ENCODE data around the gene PROSER3. TPM values are rescaled to one million over a fixed set of nuclear protein-coding genes. Genes with fewer than 3 reads are reported as not detected.

PROSER3 gene
- total and polyA plus RNA-seq, 9 of the 15 experiments (the other 6 are each of a cell fraction or from before 2014, with no cell fraction given): 1.0 to 39.5 (median 5.1) TPM

- TF ChIP-seq ZBTB34 (CRISPR knock-in tag; IDR thresholded peaks at IDR 0.05) (no peak), NKRF (IDR thresholded peaks at IDR 0.05; ENCODE audit: borderline replicate concordance) (peak; percentile 70; the same call in 1 of the 2 replicates), MTA2 (IDR thresholded peaks at IDR 0.05; ENCODE audit: low read depth) (no peak), ETV1 (tag; conservative IDR thresholded peaks at IDR 0.05; ENCODE audit: low read depth) (no peak), BDP1 (IDR thresholded peaks at IDR 0.05; ENCODE audit: insufficient read depth, insufficient read length) (no peak), TAF9B (IDR thresholded peaks at IDR 0.05; ENCODE audit: partially characterized antibody) (no peak), E4F1 (CRISPR knock-in tag; IDR thresholded peaks at IDR 0.05; ENCODE audit: borderline replicate concordance) (no peak), SMAD4 (CRISPR knock-in tag; conservative IDR thresholded peaks at IDR 0.05) (0 out of 2 replicates have a peak, but pooled peaks have one; percentile 3), POLR3A (IDR thresholded peaks at IDR 0.05; ENCODE audit: borderline replicate concordance, extremely low read depth, insufficient read depth, insufficient read length) (no peak), GTF2F1 (IDR thresholded peaks at IDR 0.05; ENCODE audit: low read depth, low read length) (no peak), SAP30 (IDR thresholded peaks at IDR 0.05; ENCODE audit: borderline replicate concordance, insufficient read depth, low read depth, low read length, poor library complexity, severe bottlenecking) (peak; percentile 7), NEUROD1 (IDR thresholded peaks at IDR 0.05; ENCODE audit: borderline replicate concordance, low read depth, low read length, partially characterized antibody) (no peak), CREM (IDR thresholded peaks at IDR 0.05; ENCODE audit: low read depth) (no peak), CAMTA2 (CRISPR knock-in tag; conservative IDR thresholded peaks at IDR 0.05) (no peak)
Observed at GRCh38 chr19:35775046-35775297, 17.0 kb downstream of the PROSER3 start (continued).

All from K562 (cell line).